AG10803 (cell line): ENCODE measurements around the gene CTPS1.

Source experiments
- DNase-seq: peaks from one replicate; pipeline ENCODE4 v3.0.0; 2010; ENCODE audit warnings: low read depth
- H3K4me3 ChIP-seq: 2 replicates; pipeline ENCODE4 v1.5.1; 2011; ENCODE audit warnings: mild to moderate bottlenecking, low read length, control low read depth
- CTCF ChIP-seq: conservative IDR thresholded peaks from 2 replicates; pipeline ENCODE4 v1.5.1; 2011; ENCODE audit warnings: mild to moderate bottlenecking, low read length, control low read depth, inconsistent platforms

The CTPS1 gene

GRCh38 chr1:41015897-41016470 is 36.5 kb downstream of the CTPS1 start:
- H3K4me3 ChIP-seq, result no peak overlapping the region
- TF ChIP-seq CTCF, result no peak
- no peak for DNase-seq

- H3K4me3 ChIP-seq, result no peak overlapping the region
- no peak for TF ChIP-seq CTCF
- DNase-seq, result no peak
Observed at GRCh38 chr1:41017141-41018017, 37.9 kb downstream of the CTPS1 start.

- DNase-seq, result no peak
- H3K4me3 ChIP-seq, result no peak overlapping the region
- TF ChIP-seq CTCF, result no peak
Observed at GRCh38 chr1:41018018-41018410, 38.5 kb downstream of the CTPS1 start.

- H3K4me3 ChIP-seq, result no peak overlapping the region
- no peak for TF ChIP-seq CTCF
- no peak for DNase-seq
Observed at GRCh38 chr1:41019353-41019745, 39.9 kb downstream of the CTPS1 start.

- no peak for DNase-seq
- TF ChIP-seq CTCF, result no peak
- no peak overlapping the region for H3K4me3 ChIP-seq
Observed at GRCh38 chr1:41020109-41020576, 40.6 kb downstream of the CTPS1 start.

GRCh38 chr1:41020654-41021053 is 41.2 kb downstream of the CTPS1 start:
- no peak for TF ChIP-seq CTCF
- H3K4me3 ChIP-seq, result no peak overlapping the region
- no peak for DNase-seq
